HL-60 (cell line): Measurements from ENCODE around the gene HYAL3.

Experiments used
- POLR2AphosphoS5 ChIP-seq: IDR thresholded peaks from 2 replicates; pipeline ENCODE4 v1.6.1; 2012; ENCODE audit warnings: low read depth
- TF ChIP-seq, protein P1 (sequence below): IDR thresholded peaks from one replicate; pipeline ENCODE4 v1.5.1; 2011; ENCODE audit warnings: low read length, control low read depth, inconsistent platforms; ENCODE audit not compliant: insufficient read depth
- TF ChIP-seq, protein P2 (sequence below): IDR thresholded peaks from 2 replicates; pipeline ENCODE4 v1.6.1; 2012; ENCODE audit warnings: low read depth; ENCODE audit not compliant: insufficient replicate concordance

DNA sequence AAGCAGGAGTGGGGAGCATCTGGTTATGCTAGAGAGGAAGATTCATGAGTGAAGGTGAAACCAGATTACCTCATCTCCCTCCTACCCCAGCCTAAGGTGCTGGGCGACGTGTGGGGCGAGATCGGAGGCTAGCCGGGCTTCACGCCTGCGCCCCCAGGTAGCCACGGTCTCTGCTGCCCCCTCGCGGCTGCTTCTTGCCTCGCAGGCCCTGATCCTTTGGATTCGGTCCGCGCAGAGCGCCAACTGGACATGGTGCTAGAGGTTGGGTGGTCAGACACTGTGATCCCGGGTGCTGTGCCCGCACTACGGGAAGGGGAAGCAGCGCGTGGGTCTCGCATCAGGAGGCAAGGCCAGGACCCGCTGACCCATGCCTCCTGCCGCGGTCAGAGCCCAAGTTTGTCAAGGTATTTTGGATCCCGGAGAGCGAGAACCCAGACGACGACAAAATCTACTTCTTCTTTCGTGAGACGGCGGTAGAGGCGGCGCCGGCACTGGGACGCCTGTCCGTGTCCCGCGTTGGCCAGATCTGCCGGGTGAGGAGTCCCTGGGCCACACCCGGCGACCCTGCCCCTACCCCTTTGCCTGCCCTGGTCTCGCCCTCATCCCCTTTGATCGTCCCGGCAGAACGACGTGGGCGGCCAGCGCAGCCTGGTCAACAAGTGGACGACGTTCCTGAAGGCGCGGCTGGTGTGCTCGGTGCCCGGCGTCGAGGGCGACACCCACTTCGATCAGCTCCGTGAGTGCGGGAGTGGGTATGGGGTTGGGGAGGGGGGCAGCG lies 26.1 kb downstream of the HYAL3 start:
- TF ChIP-seq, protein P1, sequence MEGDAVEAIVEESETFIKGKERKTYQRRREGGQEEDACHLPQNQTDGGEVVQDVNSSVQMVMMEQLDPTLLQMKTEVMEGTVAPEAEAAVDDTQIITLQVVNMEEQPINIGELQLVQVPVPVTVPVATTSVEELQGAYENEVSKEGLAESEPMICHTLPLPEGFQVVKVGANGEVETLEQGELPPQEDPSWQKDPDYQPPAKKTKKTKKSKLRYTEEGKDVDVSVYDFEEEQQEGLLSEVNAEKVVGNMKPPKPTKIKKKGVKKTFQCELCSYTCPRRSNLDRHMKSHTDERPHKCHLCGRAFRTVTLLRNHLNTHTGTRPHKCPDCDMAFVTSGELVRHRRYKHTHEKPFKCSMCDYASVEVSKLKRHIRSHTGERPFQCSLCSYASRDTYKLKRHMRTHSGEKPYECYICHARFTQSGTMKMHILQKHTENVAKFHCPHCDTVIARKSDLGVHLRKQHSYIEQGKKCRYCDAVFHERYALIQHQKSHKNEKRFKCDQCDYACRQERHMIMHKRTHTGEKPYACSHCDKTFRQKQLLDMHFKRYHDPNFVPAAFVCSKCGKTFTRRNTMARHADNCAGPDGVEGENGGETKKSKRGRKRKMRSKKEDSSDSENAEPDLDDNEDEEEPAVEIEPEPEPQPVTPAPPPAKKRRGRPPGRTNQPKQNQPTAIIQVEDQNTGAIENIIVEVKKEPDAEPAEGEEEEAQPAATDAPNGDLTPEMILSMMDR: peak; percentile 96
- no peak for TF ChIP-seq POLR2AphosphoS5
- TF ChIP-seq, protein P2, sequence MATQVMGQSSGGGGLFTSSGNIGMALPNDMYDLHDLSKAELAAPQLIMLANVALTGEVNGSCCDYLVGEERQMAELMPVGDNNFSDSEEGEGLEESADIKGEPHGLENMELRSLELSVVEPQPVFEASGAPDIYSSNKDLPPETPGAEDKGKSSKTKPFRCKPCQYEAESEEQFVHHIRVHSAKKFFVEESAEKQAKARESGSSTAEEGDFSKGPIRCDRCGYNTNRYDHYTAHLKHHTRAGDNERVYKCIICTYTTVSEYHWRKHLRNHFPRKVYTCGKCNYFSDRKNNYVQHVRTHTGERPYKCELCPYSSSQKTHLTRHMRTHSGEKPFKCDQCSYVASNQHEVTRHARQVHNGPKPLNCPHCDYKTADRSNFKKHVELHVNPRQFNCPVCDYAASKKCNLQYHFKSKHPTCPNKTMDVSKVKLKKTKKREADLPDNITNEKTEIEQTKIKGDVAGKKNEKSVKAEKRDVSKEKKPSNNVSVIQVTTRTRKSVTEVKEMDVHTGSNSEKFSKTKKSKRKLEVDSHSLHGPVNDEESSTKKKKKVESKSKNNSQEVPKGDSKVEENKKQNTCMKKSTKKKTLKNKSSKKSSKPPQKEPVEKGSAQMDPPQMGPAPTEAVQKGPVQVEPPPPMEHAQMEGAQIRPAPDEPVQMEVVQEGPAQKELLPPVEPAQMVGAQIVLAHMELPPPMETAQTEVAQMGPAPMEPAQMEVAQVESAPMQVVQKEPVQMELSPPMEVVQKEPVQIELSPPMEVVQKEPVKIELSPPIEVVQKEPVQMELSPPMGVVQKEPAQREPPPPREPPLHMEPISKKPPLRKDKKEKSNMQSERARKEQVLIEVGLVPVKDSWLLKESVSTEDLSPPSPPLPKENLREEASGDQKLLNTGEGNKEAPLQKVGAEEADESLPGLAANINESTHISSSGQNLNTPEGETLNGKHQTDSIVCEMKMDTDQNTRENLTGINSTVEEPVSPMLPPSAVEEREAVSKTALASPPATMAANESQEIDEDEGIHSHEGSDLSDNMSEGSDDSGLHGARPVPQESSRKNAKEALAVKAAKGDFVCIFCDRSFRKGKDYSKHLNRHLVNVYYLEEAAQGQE: no peak
